Stomach (tissue), 4 donors: Measurements from ENCODE around the gene LRCH1.

ENCODE experiments used
- POLR2A ChIP-seq, 4 donors: fragments of 450-650 bp; IDR thresholded peaks; one replicate each; pipeline ENCODE4 v1.6.1; 2016; ENCODE audit warnings: antibody characterized with exemption in 4 of 4, control low read depth in 2 of 4, mild to moderate bottlenecking in 1 of 4, moderate library complexity in 1 of 4
- TF ChIP-seq, protein P1 (sequence below), 7 experiments: fragments of 450-650 bp in 4 of 7; fragments of 200-600 bp in 3 of 7; sonication (generic) in 3 of 7; IDR thresholded peaks; one replicate each; pipeline ENCODE4 v1.5.1; 2016 to 2019; ENCODE audit warnings: antibody characterized with exemption in 7 of 7, control low read depth in 2 of 7, mild to moderate bottlenecking in 1 of 7

DNA sequence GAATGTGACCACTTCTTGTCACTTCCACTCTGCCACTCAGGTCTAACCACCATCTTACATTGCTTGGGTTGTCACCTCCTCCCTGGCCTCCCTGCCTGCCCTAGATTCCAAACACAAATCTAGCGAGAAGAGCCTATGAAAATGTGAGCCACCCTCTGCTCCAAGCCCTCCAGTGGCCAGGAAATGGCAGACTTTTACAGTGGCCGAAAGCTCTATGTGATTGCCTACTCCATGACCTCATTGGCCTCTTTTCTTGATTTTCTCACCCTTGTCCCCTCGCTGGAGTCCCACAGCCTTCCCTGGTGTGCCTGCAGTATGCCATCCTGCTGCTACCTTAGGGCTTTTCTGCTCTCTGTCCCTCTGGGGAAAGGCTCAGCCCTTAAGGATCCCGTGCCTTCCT is 84.2 kb downstream of the LRCH1 start:
- TF ChIP-seq, protein P1, sequence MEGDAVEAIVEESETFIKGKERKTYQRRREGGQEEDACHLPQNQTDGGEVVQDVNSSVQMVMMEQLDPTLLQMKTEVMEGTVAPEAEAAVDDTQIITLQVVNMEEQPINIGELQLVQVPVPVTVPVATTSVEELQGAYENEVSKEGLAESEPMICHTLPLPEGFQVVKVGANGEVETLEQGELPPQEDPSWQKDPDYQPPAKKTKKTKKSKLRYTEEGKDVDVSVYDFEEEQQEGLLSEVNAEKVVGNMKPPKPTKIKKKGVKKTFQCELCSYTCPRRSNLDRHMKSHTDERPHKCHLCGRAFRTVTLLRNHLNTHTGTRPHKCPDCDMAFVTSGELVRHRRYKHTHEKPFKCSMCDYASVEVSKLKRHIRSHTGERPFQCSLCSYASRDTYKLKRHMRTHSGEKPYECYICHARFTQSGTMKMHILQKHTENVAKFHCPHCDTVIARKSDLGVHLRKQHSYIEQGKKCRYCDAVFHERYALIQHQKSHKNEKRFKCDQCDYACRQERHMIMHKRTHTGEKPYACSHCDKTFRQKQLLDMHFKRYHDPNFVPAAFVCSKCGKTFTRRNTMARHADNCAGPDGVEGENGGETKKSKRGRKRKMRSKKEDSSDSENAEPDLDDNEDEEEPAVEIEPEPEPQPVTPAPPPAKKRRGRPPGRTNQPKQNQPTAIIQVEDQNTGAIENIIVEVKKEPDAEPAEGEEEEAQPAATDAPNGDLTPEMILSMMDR (IDR thresholded peaks at IDR 0.05): no peak
- no peak for TF ChIP-seq POLR2A (IDR thresholded peaks at IDR 0.05)
